Effector CD4-positive, alpha-beta T cell (primary cell): ENCODE measurements around the gene GPR143.

ENCODE experiments used
- DNase-seq: peaks from one replicate; pipeline ENCODE4 v3.0.0-alpha.2; 2020

Gene GPR143

GRCh38 chrX:9707306-9708033, 58.2 kb downstream of the GPR143 start:
- DNase-seq, result no peak

GRCh38 chrX:9706421-9706820, 59.2 kb downstream of the GPR143 start:
- no peak for DNase-seq

- DNase-seq, result no peak
Observed at GRCh38 chrX:9704876-9705465, 60.7 kb downstream of the GPR143 start.

GRCh38 chrX:9703406-9703805, 62.2 kb downstream of the GPR143 start:
- no peak for DNase-seq

GRCh38 chrX:9701790-9702189, 63.9 kb downstream of the GPR143 start:
- DNase-seq, result no peak

GRCh38 chrX:9700555-9700954, 65.1 kb downstream of the GPR143 start:
- DNase-seq, result no peak

- no peak for DNase-seq
Observed at GRCh38 chrX:9698576-9698975, 67.1 kb downstream of the GPR143 start.

GRCh38 chrX:9693307-9694001, 72.2 kb downstream of the GPR143 start:
- no peak for DNase-seq

- no peak for DNase-seq
Observed at GRCh38 chrX:9690046-9690445, 75.6 kb downstream of the GPR143 start.

- no peak for DNase-seq
Observed at GRCh38 chrX:9688833-9689232, 76.8 kb downstream of the GPR143 start.

- DNase-seq, result no peak
Observed at GRCh38 chrX:9687899-9688298, 77.7 kb downstream of the GPR143 start.

- DNase-seq, result no peak
Observed at GRCh38 chrX:9683350-9683749, 82.3 kb downstream of the GPR143 start.

GRCh38 chrX:9682861-9683260, 82.8 kb downstream of the GPR143 start:
- no peak for DNase-seq

GRCh38 chrX:9682456-9682855, 83.2 kb downstream of the GPR143 start:
- no peak for DNase-seq

- no peak for DNase-seq
Observed at GRCh38 chrX:9681422-9681821, 84.2 kb downstream of the GPR143 start.

- DNase-seq, result no peak
Observed at GRCh38 chrX:9681011-9681410, 84.6 kb downstream of the GPR143 start.

GRCh38 chrX:9678215-9678965, 87.3 kb downstream of the GPR143 start:
- no peak for DNase-seq

GRCh38 chrX:9677098-9677739, 88.4 kb downstream of the GPR143 start:
- no peak for DNase-seq

- no peak for DNase-seq
Observed at GRCh38 chrX:9676738-9677097, 88.9 kb downstream of the GPR143 start.

- DNase-seq, result no peak
Observed at GRCh38 chrX:9676306-9676705, 89.3 kb downstream of the GPR143 start.
